CD4-positive, CD25-positive, alpha-beta regulatory T cell (primary cell): ENCODE results near the gene AUH. TPM values are rescaled to one million over a fixed set of nuclear protein-coding genes. Genes with fewer than 3 reads are reported as not detected.
A peak's percentile ranks its signal among the peaks of the same experiment; 100 is the strongest.

Experiments
- ATAC-seq, 2 donors: fragments of 150-1000 bp; cut with Tn5 transposase; one replicate each; pipeline ENCODE4 v1.10.0; 2021; ENCODE audit warnings: low read depth in 2 of 2, moderate number of reproducible peaks in 2 of 2, moderate library complexity in 1 of 2
- DNase-seq, 3 donors: peaks; one replicate each; pipeline versions ENCODE4 v3.0.0 to v3.0.0-alpha.2; 2012 to 2022; ENCODE audit warnings: mixed read lengths in 1 of 3
- H3K27ac ChIP-seq: one replicate; pipeline ENCODE4 v1.7.0; 2013; ENCODE audit warnings: mild to moderate bottlenecking, low read length; ENCODE audit not compliant: insufficient read depth, poor library complexity, severe bottlenecking
- H3K27me3 ChIP-seq: one replicate; pipeline ENCODE4 v1.7.0; 2013; ENCODE audit warnings: low read length; ENCODE audit not compliant: control insufficient read depth, insufficient read depth
- H3K36me3 ChIP-seq: one replicate; pipeline ENCODE4 v1.7.0; 2013; ENCODE audit warnings: mild to moderate bottlenecking, low read length, moderate library complexity; ENCODE audit not compliant: control insufficient read depth, insufficient read depth
- H3K4me1 ChIP-seq: 2 replicates; pipeline ENCODE4 v1.7.0; 2013; ENCODE audit warnings: mild to moderate bottlenecking, low read length; ENCODE audit not compliant: insufficient read depth, control insufficient read depth, poor library complexity, severe bottlenecking
- H3K4me3 ChIP-seq: one replicate; pipeline ENCODE4 v1.7.0; 2013; ENCODE audit warnings: low read depth, mild to moderate bottlenecking, low read length, moderate library complexity
- H3K9me3 ChIP-seq, 2 experiments: 1 replicate in 1 of 2; 2 replicates in 1 of 2; pipeline ENCODE4 v1.7.0; 2013; ENCODE audit warnings: low read length in 2 of 2, mild to moderate bottlenecking in 1 of 2, moderate library complexity in 1 of 2; ENCODE audit not compliant: control insufficient read depth in 2 of 2
- H3K27ac Mint-ChIP-seq, 3 donors: one replicate each; pipeline ENCODE4 v1.8.0; 2020 to 2022; ENCODE audit warnings: mild to moderate bottlenecking in 3 of 3, mixed read lengths in 3 of 3, moderate library complexity in 2 of 3
- H3K27me3 Mint-ChIP-seq: one replicate; pipeline ENCODE4 v1.8.0; 2022; ENCODE audit warnings: mild to moderate bottlenecking, mixed read lengths
- H3K36me3 Mint-ChIP-seq: one replicate; pipeline ENCODE4 v1.8.0; 2020; ENCODE audit warnings: mixed read lengths
- H3K4me1 Mint-ChIP-seq, 4 donors: one replicate each; pipeline ENCODE4 v1.8.0; 2020 to 2022; ENCODE audit warnings: mixed read lengths in 4 of 4, mild to moderate bottlenecking in 1 of 4
- H3K4me3 Mint-ChIP-seq, 4 donors: one replicate each; pipeline ENCODE4 v1.8.0; 2020 to 2022; ENCODE audit warnings: mild to moderate bottlenecking in 4 of 4, mixed read lengths in 4 of 4, moderate library complexity in 3 of 4
- H3K9me3 Mint-ChIP-seq, 7 donors: one replicate each; pipeline ENCODE4 v1.8.0; 2020 to 2022; ENCODE audit warnings: mixed read lengths in 7 of 7, mild to moderate bottlenecking in 3 of 7, moderate library complexity in 2 of 7
- polyA plus RNA-seq, 4 donors: library from polyadenylated mRNA; unstranded; fragments of 300-500 nt; fragmentation: Illumina TruSeq; gene quantifications; one replicate each; pipeline ENCODE4 v1.2.3, GENCODE V29; 2021
- total RNA-seq: library from RNA; stranded (reverse); gene quantifications from one replicate; pipeline ENCODE4 v1.2.3, GENCODE V29; 2022

Gene AUH
- total RNA-seq (15.8 TPM), polyA plus RNA-seq (10 to 100 TPM; 10.8 to 16.5 (median 14.1) TPM)

- ATAC-seq: peak; percentile 93 to 94
- H3K9me3 Mint-ChIP-seq: no peaks in the 10 kb centered on the region
- H3K27me3 ChIP-seq: no peaks in the 10 kb centered on the region
Measured at GRCh38 chr9:91361291-91362050, at the start of gene AUH. Gene AUH (minus strand): TSS chr9:91361918. CDS start chr9:91361889, 29 bp downstream.

GRCh38 chr9:91411096-91411771 lies 49.5 kb upstream of the AUH start:
- Histone ChIP-seq H3K9me3 (no peaks in the 10 kb centered on the region), H3K4me1 (no peaks in the 10 kb centered on the region), H3K36me3 (no peaks in the 10 kb centered on the region), H3K27ac (no peak overlapping the region), H3K27me3 (peaks cover 3% of the 10 kb centered on the region), H3K4me3 (no peak overlapping the region)
- Mint-ChIP-seq H3K36me3 (no peaks in the 10 kb centered on the region), H3K9me3 (peaks cover 0 to 3% (median 0%) of the 10 kb centered on the region in 7 donors), H3K27me3 (peaks cover 32% of the 10 kb centered on the region), H3K4me1 (peaks cover 0 to 11% (median 4%) of the 10 kb centered on the region in 4 donors), H3K27ac (no peak overlapping the region), H3K4me3 (no peak overlapping the region)
- no peak for ATAC-seq
- DNase-seq: peak in 1 of 3 donors; percentile 24

More at GRCh38 chr9:91361291-91362050, at the start of gene AUH:
- DNase-seq: peak; percentile 81 to 85 (median 84)
- Mint-ChIP-seq H3K4me1 (peaks cover 40 to 56% (median 48%) of the 10 kb centered on the region in 4 donors), H3K36me3 (peaks cover 3% of the 10 kb centered on the region), H3K27me3 (peaks cover 6% of the 10 kb centered on the region), H3K4me3 (peak within 1 kb of the TSS; percentile 97 to 99 (median 98)), H3K27ac (peak within 1 kb of the TSS; percentile 94 to 97 (median 97))
- Histone ChIP-seq H3K36me3 (peaks cover 4% of the 10 kb centered on the region), H3K4me3 (peak within 1 kb of the TSS; percentile 89), H3K9me3 (no peaks in the 10 kb centered on the region), H3K27ac (peak within 1 kb of the TSS; percentile 68), H3K4me1 (peaks cover 41% of the 10 kb centered on the region)

- no peak overlapping the region for H3K4me3 ChIP-seq
- Mint-ChIP-seq H3K4me1 (peaks cover 0 to 11% (median 4%) of the 10 kb centered on the region in 4 donors), H3K36me3 (no peaks in the 10 kb centered on the region), H3K27me3 (peaks cover 21% of the 10 kb centered on the region), H3K4me3 (no peak overlapping the region), H3K9me3 (peaks cover 0 to 3% (median 0%) of the 10 kb centered on the region in 7 donors), H3K27ac (no peak overlapping the region)
- no peak for ATAC-seq
- DNase-seq: no peak
- H3K27me3 ChIP-seq: peaks cover under 1% of the 10 kb centered on the region
- H3K36me3 ChIP-seq: no peaks in the 10 kb centered on the region
- H3K4me1 ChIP-seq: no peaks in the 10 kb centered on the region
- no peaks in the 10 kb centered on the region for H3K9me3 ChIP-seq
- H3K27ac ChIP-seq: no peak overlapping the region
Measured at GRCh38 chr9:91410161-91410560, 48.4 kb upstream of the AUH start.

- no peaks in the 10 kb centered on the region for H3K36me3 Mint-ChIP-seq
Measured at GRCh38 chr9:91408475-91408874, 46.8 kb upstream of the AUH start.

GRCh38 chr9:91407580-91408318 lies 46.0 kb upstream of the AUH start:
- ATAC-seq (no peak), DNase-seq (no peak)
- peaks cover 2 to 11% (median 5%) of the 10 kb centered on the region in 4 donors for H3K4me1 Mint-ChIP-seq
- Histone ChIP-seq H3K27ac (no peak overlapping the region), H3K27me3 (no peaks in the 10 kb centered on the region), H3K4me1 (no peaks in the 10 kb centered on the region), H3K36me3 (no peaks in the 10 kb centered on the region), H3K9me3 (no peaks in the 10 kb centered on the region), H3K4me3 (no peak overlapping the region)
- peaks cover 14% of the 10 kb centered on the region for H3K27me3 Mint-ChIP-seq
- no peak overlapping the region for H3K4me3 Mint-ChIP-seq
- no peak overlapping the region for H3K27ac Mint-ChIP-seq
- H3K9me3 Mint-ChIP-seq: peaks cover 0 to 3% (median 0%) of the 10 kb centered on the region in 7 donors
- H3K36me3 Mint-ChIP-seq: no peaks in the 10 kb centered on the region

More at GRCh38 chr9:91408475-91408874, 46.8 kb upstream of the AUH start:
- no peaks in the 10 kb centered on the region for H3K36me3 ChIP-seq
- H3K4me1 ChIP-seq: no peaks in the 10 kb centered on the region
- H3K27me3 Mint-ChIP-seq: peaks cover 15% of the 10 kb centered on the region
- H3K27ac ChIP-seq: no peak overlapping the region
- H3K9me3 ChIP-seq: no peaks in the 10 kb centered on the region
- H3K27ac Mint-ChIP-seq: no peak overlapping the region
- H3K9me3 Mint-ChIP-seq: peaks cover 0 to 2% (median 0%) of the 10 kb centered on the region in 7 donors
- H3K4me1 Mint-ChIP-seq: peaks cover 2 to 11% (median 5%) of the 10 kb centered on the region in 4 donors
- DNase-seq: no peak
- H3K4me3 ChIP-seq: no peak overlapping the region
- no peak overlapping the region for H3K4me3 Mint-ChIP-seq
- H3K27me3 ChIP-seq: no peaks in the 10 kb centered on the region
- no peak for ATAC-seq

- Histone ChIP-seq H3K9me3 (no peaks in the 10 kb centered on the region), H3K27ac (no peak overlapping the region), H3K27me3 (no peaks in the 10 kb centered on the region), H3K36me3 (no peaks in the 10 kb centered on the region), H3K4me3 (no peak overlapping the region), H3K4me1 (no peaks in the 10 kb centered on the region)
- H3K9me3 Mint-ChIP-seq: peaks cover 0 to 4% (median 0%) of the 10 kb centered on the region in 7 donors
- no peak for DNase-seq
- H3K36me3 Mint-ChIP-seq: no peaks in the 10 kb centered on the region
- ATAC-seq: no peak
- H3K27me3 Mint-ChIP-seq: peaks cover 9% of the 10 kb centered on the region
- H3K4me1 Mint-ChIP-seq: peaks cover 0 to 6% (median 3%) of the 10 kb centered on the region in 4 donors
- H3K27ac Mint-ChIP-seq: no peak overlapping the region
- no peak overlapping the region for H3K4me3 Mint-ChIP-seq
Measured at GRCh38 chr9:91405343-91406077, 43.8 kb upstream of the AUH start.
